Activated naive CD8-positive, alpha-beta T cell treated with anti-CD3 and anti-CD28 coated beads, Interleukin-2, amount 10 ng/mL, durations not matched to agents 7 days and 5 days (primary cell): ENCODE data around the gene TGM5. TPM values are rescaled to one million over a fixed set of nuclear protein-coding genes. Genes with fewer than 3 reads are reported as not detected.
A peak's percentile ranks its signal among the peaks of the same experiment; 100 is the strongest.

ENCODE experiments used
- ATAC-seq: fragments of 150-1000 bp; cut with Tn5 transposase; one replicate; pipeline ENCODE4 v1.10.0; 2021; ENCODE audit warnings: low read depth, moderate library complexity
- POLR2A ChIA-PET: fragments of 350-600 bp; sonication (Branson Sonifier 250); formaldehyde crosslinking; loops from one replicate; lab custom pipeline; 2021; ENCODE audit warnings: antibody characterized with exemption; lab: Charles Lee
- DNase-seq: peaks from one replicate; pipeline ENCODE4 v3.0.0; 2021
- H3K27ac Mint-ChIP-seq: one replicate; pipeline ENCODE4 v1.8.0; 2022; ENCODE audit warnings: mild to moderate bottlenecking, mixed read lengths
- H3K27me3 Mint-ChIP-seq: one replicate; pipeline ENCODE4 v1.8.0; 2022; ENCODE audit warnings: mild to moderate bottlenecking, moderate library complexity, mixed read lengths
- H3K36me3 Mint-ChIP-seq: one replicate; pipeline ENCODE4 v1.8.0; 2021; ENCODE audit warnings: mild to moderate bottlenecking, mixed read lengths
- H3K4me1 Mint-ChIP-seq: one replicate; pipeline ENCODE4 v1.8.0; 2021; ENCODE audit warnings: mixed read lengths
- H3K4me3 Mint-ChIP-seq: one replicate; pipeline ENCODE4 v1.8.0; 2022; ENCODE audit warnings: mild to moderate bottlenecking, moderate library complexity, mixed read lengths
- H3K9me3 Mint-ChIP-seq: one replicate; pipeline ENCODE4 v1.8.0; 2021; ENCODE audit warnings: mixed read lengths
- total RNA-seq, 2 experiments: library from RNA; stranded (reverse); gene quantifications; one replicate each; pipeline ENCODE4 v1.2.3, GENCODE V29; 2021

TGM5 gene
- total RNA-seq, 2 experiments from 2014 or later = 0.11 TPM; not detected in 1

GRCh38 chr15:43213466-43213865 is 53.3 kb downstream of the TGM5 start:
- H3K4me1 Mint-ChIP-seq = no peaks in the 10 kb centered on the region
- no peak for ATAC-seq
- H3K27me3 Mint-ChIP-seq = peaks cover 21% of the 10 kb centered on the region
- H3K9me3 Mint-ChIP-seq = no peaks in the 10 kb centered on the region
- no peak for DNase-seq
- no peak overlapping the region for H3K4me3 Mint-ChIP-seq
- H3K27ac Mint-ChIP-seq = no peak overlapping the region
- POLR2A ChIA-PET = no interaction called here
- no peaks in the 10 kb centered on the region for H3K36me3 Mint-ChIP-seq

GRCh38 chr15:43212951-43213350 is 53.8 kb downstream of the TGM5 start:
- no peak for DNase-seq
- H3K36me3 Mint-ChIP-seq = no peaks in the 10 kb centered on the region
- no peaks in the 10 kb centered on the region for H3K9me3 Mint-ChIP-seq
- no peaks in the 10 kb centered on the region for H3K4me1 Mint-ChIP-seq
- no peak overlapping the region for H3K27ac Mint-ChIP-seq
- no peak overlapping the region for H3K4me3 Mint-ChIP-seq
- H3K27me3 Mint-ChIP-seq = peaks cover 17% of the 10 kb centered on the region
- ATAC-seq = no peak
- POLR2A ChIA-PET = no interaction called here

GRCh38 chr15:43212299-43212698 is 54.4 kb downstream of the TGM5 start:
- Mint-ChIP-seq H3K9me3 (no peaks in the 10 kb centered on the region), H3K4me1 (no peaks in the 10 kb centered on the region), H3K27me3 (peaks cover 14% of the 10 kb centered on the region), H3K36me3 (no peaks in the 10 kb centered on the region), H3K27ac (no peak overlapping the region), H3K4me3 (no peak overlapping the region)
- DNase-seq = no peak
- POLR2A ChIA-PET = no interaction called here
- no peak for ATAC-seq

- H3K4me1 Mint-ChIP-seq = no peaks in the 10 kb centered on the region
- DNase-seq (no peak), ATAC-seq (no peak)
- POLR2A ChIA-PET = no interaction called here
- peaks cover 14% of the 10 kb centered on the region for H3K27me3 Mint-ChIP-seq
- no peak overlapping the region for H3K27ac Mint-ChIP-seq
- no peaks in the 10 kb centered on the region for H3K9me3 Mint-ChIP-seq
- no peaks in the 10 kb centered on the region for H3K36me3 Mint-ChIP-seq
- no peak overlapping the region for H3K4me3 Mint-ChIP-seq
Measured at GRCh38 chr15:43211224-43211735, 55.4 kb downstream of the TGM5 start.

GRCh38 chr15:43210807-43211206 is 55.9 kb downstream of the TGM5 start:
- Mint-ChIP-seq H3K27ac (no peak overlapping the region), H3K9me3 (no peaks in the 10 kb centered on the region), H3K27me3 (peaks cover 14% of the 10 kb centered on the region), H3K36me3 (no peaks in the 10 kb centered on the region), H3K4me3 (no peak overlapping the region), H3K4me1 (no peaks in the 10 kb centered on the region)
- DNase-seq (no peak), ATAC-seq (no peak)
- POLR2A ChIA-PET = no interaction called here

- DNase-seq = no peak
Measured at GRCh38 chr15:43210172-43210745, 56.5 kb downstream of the TGM5 start.

GRCh38 chr15:43209059-43209824 is 57.5 kb downstream of the TGM5 start:
- no peak overlapping the region for H3K27ac Mint-ChIP-seq
- DNase-seq (no peak), ATAC-seq (no peak)
- H3K36me3 Mint-ChIP-seq = no peaks in the 10 kb centered on the region
- POLR2A ChIA-PET = no interaction called here
- H3K9me3 Mint-ChIP-seq = no peaks in the 10 kb centered on the region
- peaks cover 3% of the 10 kb centered on the region for H3K4me1 Mint-ChIP-seq
- peaks cover 14% of the 10 kb centered on the region for H3K27me3 Mint-ChIP-seq
- H3K4me3 Mint-ChIP-seq = no peak overlapping the region

More at GRCh38 chr15:43210172-43210745, 56.5 kb downstream of the TGM5 start:
- POLR2A ChIA-PET = no interaction called here
- Mint-ChIP-seq H3K36me3 (no peaks in the 10 kb centered on the region), H3K4me3 (no peak overlapping the region), H3K9me3 (no peaks in the 10 kb centered on the region), H3K27ac (no peak overlapping the region), H3K27me3 (peaks cover 14% of the 10 kb centered on the region), H3K4me1 (no peaks in the 10 kb centered on the region)
- no peak for ATAC-seq

GRCh38 chr15:43208052-43209002 is 58.4 kb downstream of the TGM5 start:
- ATAC-seq = no peak
- no peaks in the 10 kb centered on the region for H3K36me3 Mint-ChIP-seq
- peaks cover 4% of the 10 kb centered on the region for H3K4me1 Mint-ChIP-seq
- DNase-seq = no peak
- H3K27me3 Mint-ChIP-seq = peaks cover 14% of the 10 kb centered on the region
- H3K27ac Mint-ChIP-seq = no peak overlapping the region
- POLR2A ChIA-PET = no interaction called here
- H3K9me3 Mint-ChIP-seq = no peaks in the 10 kb centered on the region
- no peak overlapping the region for H3K4me3 Mint-ChIP-seq

- POLR2A ChIA-PET = no interaction called here
- DNase-seq = no peak
- H3K36me3 Mint-ChIP-seq = no peaks in the 10 kb centered on the region
- no peak overlapping the region for H3K4me3 Mint-ChIP-seq
- no peak for ATAC-seq
- peaks cover 8% of the 10 kb centered on the region for H3K27me3 Mint-ChIP-seq
- peaks cover 4% of the 10 kb centered on the region for H3K4me1 Mint-ChIP-seq
- H3K27ac Mint-ChIP-seq = no peak overlapping the region
- no peaks in the 10 kb centered on the region for H3K9me3 Mint-ChIP-seq
Measured at GRCh38 chr15:43207024-43207423, 59.7 kb downstream of the TGM5 start.

- H3K36me3 Mint-ChIP-seq = no peaks in the 10 kb centered on the region
Measured at GRCh38 chr15:43206054-43206453, 60.7 kb downstream of the TGM5 start.

GRCh38 chr15:43204016-43204901 is 62.5 kb downstream of the TGM5 start:
- DNase-seq = peak; percentile 57
- peaks cover 15% of the 10 kb centered on the region for H3K4me1 Mint-ChIP-seq
- peaks cover 3% of the 10 kb centered on the region for H3K36me3 Mint-ChIP-seq
- POLR2A ChIA-PET = no interaction called here
- peak; percentile 47 for ATAC-seq
- H3K4me3 Mint-ChIP-seq = no peak overlapping the region
- no peaks in the 10 kb centered on the region for H3K9me3 Mint-ChIP-seq
- peaks cover 4% of the 10 kb centered on the region for H3K27me3 Mint-ChIP-seq
- no peak overlapping the region for H3K27ac Mint-ChIP-seq

More at GRCh38 chr15:43206054-43206453, 60.7 kb downstream of the TGM5 start:
- POLR2A ChIA-PET = no interaction called here
- ATAC-seq (no peak), DNase-seq (no peak)
- no peak overlapping the region for H3K4me3 Mint-ChIP-seq
- H3K4me1 Mint-ChIP-seq = peaks cover 4% of the 10 kb centered on the region
- no peaks in the 10 kb centered on the region for H3K9me3 Mint-ChIP-seq
- peaks cover 8% of the 10 kb centered on the region for H3K27me3 Mint-ChIP-seq
- no peak overlapping the region for H3K27ac Mint-ChIP-seq

- DNase-seq (no peak), ATAC-seq (peak; percentile 53)
- Mint-ChIP-seq H3K27me3 (no peaks in the 10 kb centered on the region), H3K27ac (no peak overlapping the region), H3K4me3 (no peak overlapping the region), H3K36me3 (peaks cover 23% of the 10 kb centered on the region), H3K9me3 (peaks cover 3% of the 10 kb centered on the region), H3K4me1 (peaks cover 16% of the 10 kb centered on the region)
- POLR2A ChIA-PET = no interaction called here
Measured at GRCh38 chr15:43199945-43200488, 66.7 kb downstream of the TGM5 start.
